Measurements from ENCODE around the gene PLPPR2.
A peak's percentile ranks its signal among the peaks of the same experiment; 100 is the strongest.
"Not testable (repeated sequence)": the region's sequence is repeated elsewhere in the genome, so short reads cannot be mapped to it uniquely, and the experiment has no call there.

Gene PLPPR2

DNA sequence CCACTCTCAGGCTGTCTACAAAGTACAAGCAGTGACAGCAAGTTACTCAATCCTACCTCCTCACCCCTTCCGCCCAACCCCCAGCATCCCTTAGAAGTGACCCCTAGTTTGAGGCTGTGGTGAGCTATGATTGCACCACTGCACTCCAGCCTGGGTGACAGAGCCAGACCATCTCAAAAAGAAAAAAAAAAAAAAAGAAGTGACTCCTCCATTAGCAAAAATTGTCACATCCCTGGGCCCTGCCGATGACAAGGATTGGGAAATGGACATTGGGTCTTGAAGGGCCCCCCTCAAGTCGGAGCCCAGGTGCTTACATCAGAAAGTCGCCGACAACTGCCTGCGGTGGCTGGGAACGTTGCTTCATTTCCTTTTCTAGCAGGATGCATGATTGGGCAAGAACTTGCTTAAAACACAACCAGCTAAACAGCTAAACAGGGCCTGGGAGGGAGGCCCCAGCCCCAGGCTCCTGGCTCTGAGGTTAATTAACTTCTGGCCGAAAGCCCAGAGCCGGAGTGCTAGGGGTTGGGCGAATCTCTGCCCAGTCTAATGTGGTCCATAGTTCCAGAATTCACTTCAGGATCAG lies 31.1 kb upstream of the PLPPR2 start:
- TF ChIP-seq, protein P1, sequence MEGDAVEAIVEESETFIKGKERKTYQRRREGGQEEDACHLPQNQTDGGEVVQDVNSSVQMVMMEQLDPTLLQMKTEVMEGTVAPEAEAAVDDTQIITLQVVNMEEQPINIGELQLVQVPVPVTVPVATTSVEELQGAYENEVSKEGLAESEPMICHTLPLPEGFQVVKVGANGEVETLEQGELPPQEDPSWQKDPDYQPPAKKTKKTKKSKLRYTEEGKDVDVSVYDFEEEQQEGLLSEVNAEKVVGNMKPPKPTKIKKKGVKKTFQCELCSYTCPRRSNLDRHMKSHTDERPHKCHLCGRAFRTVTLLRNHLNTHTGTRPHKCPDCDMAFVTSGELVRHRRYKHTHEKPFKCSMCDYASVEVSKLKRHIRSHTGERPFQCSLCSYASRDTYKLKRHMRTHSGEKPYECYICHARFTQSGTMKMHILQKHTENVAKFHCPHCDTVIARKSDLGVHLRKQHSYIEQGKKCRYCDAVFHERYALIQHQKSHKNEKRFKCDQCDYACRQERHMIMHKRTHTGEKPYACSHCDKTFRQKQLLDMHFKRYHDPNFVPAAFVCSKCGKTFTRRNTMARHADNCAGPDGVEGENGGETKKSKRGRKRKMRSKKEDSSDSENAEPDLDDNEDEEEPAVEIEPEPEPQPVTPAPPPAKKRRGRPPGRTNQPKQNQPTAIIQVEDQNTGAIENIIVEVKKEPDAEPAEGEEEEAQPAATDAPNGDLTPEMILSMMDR (IDR thresholded peaks at IDR 0.05; ENCODE audit: insufficient read depth, low read depth, low read length, missing control alignments), result no peak
- peak; percentile 94 for DNase-seq (ENCODE audit: low read depth)
- H3K4me3 ChIP-seq (ENCODE audit: low read length), result no peak overlapping the region

DNA sequence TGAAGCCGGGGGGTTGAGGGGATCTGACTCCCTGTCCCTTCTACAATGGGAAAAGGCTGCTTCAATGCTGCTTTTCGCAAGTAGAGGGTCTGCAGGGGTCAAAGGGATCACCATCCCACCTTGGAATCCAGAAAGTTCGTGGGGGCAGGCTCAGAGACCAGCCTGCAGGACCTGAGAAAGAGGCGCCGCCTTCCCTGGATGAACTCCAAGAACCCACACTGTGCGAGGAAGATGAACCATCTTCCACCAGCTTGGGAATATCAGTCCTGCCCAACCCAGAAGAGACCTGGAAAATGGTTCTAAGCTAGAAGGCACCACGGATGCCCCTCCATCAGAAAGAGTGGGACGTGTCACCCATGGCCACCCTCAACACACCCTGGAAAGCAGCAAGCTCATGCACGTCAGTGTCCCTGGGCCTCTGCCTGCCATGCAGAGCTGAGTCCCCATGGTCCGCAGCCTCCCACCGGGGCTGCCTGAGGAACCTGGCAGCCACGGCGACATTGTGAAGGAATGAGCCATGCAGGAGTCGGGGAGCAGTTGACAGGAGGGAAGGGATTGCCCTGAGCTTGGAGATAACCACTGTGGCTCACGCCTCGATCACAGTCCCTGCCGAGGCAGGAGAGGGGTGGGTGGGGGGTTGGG lies 30.4 kb upstream of the PLPPR2 start:
- no peak overlapping the region for H3K4me3 ChIP-seq (ENCODE audit: low read length)
- TF ChIP-seq, protein P1 (IDR thresholded peaks at IDR 0.05; ENCODE audit: insufficient read depth, low read depth, low read length, missing control alignments), result no peak
- DNase-seq (ENCODE audit: low read depth), result peak; percentile 33

DNA sequence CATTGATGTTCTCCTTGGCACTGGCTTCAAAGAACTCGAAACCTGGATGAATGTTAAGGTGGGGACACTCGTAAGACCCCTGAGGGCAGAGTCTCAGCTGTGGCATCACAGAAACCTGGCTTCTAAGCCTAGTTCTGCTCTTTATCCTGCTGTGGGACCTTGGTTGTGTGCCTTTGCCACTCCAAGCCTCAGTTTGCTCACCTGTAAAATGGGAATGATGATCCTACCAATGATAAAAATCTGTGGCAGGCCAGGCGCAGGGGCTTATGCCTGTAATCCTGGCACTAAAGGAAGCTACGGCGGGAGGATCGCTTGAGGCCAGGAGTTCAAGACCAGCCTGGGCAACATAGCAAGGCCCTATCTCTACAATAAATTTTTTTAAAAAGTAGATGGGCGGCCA lies 29.7 kb upstream of the PLPPR2 start:
- TF ChIP-seq, protein P1 (IDR thresholded peaks at IDR 0.05; ENCODE audit: insufficient read depth, low read depth, low read length, missing control alignments), result no peak
- no peak overlapping the region for H3K4me3 ChIP-seq (ENCODE audit: low read length)
- DNase-seq (ENCODE audit: low read depth), result no peak

DNA sequence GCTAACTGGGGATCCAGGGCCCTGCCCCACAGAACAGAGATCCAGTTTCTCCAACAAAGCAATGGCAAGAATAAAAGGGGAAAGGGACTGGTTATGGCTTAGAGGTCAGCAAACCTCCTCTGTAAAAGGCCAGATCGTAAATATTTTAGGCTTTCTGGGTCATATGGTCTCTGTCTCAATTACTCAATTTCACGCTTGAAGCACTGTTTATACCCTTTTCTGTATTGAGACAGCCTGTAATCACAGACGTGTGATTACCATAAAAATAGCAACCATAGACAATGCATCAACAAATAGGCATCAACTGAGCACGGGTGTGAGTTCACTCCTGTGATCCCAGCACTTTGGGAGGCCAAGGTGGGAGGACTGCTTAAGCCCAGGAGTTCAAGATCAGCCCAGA lies 25.1 kb upstream of the PLPPR2 start:
- DNase-seq (ENCODE audit: low read depth), result no peak
- TF ChIP-seq, protein P1 (IDR thresholded peaks at IDR 0.05; ENCODE audit: insufficient read depth, low read depth, low read length, missing control alignments), result no peak
- no peak overlapping the region for H3K4me3 ChIP-seq (ENCODE audit: low read length)

DNA sequence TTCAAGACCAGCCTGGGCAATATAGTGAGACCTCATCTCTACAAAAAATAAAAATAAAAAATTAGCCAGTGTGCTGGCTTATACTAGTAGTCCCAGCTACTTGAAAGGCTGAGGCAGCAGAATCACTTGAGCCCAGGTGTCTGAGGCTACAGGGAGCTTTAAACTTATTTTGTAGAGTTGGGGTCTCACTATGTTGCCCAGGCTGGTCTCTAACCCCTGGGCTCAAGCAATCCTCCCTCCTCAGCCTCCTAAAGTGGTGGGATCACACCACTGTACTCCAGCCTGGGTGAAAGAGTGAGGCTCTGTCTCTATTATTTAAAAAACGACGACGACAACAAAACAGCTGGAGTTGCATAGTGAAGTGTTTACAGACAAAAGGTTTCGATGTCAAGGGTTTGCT lies 23.7 kb upstream of the PLPPR2 start:
- no peak for DNase-seq (ENCODE audit: low read depth)
- TF ChIP-seq, protein P1 (IDR thresholded peaks at IDR 0.05; ENCODE audit: insufficient read depth, low read depth, low read length, missing control alignments), result no peak
- H3K4me3 ChIP-seq (ENCODE audit: low read length), result no peak overlapping the region

DNA sequence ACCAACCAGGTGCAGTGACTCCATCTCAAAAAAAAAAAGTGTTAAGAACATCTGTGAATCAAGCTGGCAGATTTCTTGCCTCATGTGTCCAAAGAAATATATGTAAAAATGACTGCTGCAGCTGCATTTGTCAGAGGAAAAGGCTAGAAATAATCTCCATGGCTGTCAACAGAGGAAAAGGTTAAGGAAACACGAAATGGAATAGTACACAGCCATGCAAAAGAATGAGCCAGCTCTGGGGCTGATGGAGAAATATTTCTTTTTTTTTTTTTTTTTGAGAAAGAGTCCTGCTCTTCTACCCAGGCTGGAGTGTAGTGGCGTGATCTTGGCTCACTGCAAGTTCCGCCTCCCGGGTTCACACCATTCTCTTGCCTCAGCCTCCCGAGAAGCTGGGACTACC lies 22.4 kb upstream of the PLPPR2 start:
- TF ChIP-seq, protein P1 (IDR thresholded peaks at IDR 0.05; ENCODE audit: insufficient read depth, low read depth, low read length, missing control alignments), result no peak
- no peak for DNase-seq (ENCODE audit: low read depth)
- H3K4me3 ChIP-seq (ENCODE audit: low read length), result no peak overlapping the region

DNA sequence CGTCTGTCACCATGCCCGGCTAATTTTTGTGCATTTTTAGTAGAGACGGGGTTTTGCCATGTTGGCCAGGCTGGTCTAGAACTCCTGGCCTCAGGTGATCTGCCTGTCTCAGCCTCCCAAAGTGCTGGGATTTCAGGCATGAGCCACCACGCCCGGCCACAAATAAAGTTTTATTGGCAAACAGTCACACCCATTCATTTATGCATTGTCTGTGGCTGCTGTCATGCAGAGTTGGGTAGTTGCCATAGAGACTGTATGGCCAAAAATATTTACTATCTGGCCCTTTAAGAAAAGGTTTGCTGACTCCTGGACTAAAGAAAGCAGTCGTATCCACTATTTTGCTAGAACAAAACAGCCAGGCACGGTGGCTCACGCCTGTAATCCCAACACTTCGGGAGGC lies 21.4 kb upstream of the PLPPR2 start:
- not testable (repeated sequence) for DNase-seq (ENCODE audit: low read depth); H3K4me3 ChIP-seq (ENCODE audit: low read length)

Data from epithelial cell of esophagus (primary cell).